Mesenchymal stem cell (in vitro differentiated cells and primary cell): Measurements from ENCODE around the gene ALDH2.

ENCODE experiments used
- DNase-seq: peaks from one replicate; pipeline ENCODE4 v3.0.0-alpha.2; 2013
- H2AFZ ChIP-seq: one replicate; pipeline ENCODE4 v1.6.1; 2013; ENCODE audit warnings: low read depth, mild to moderate bottlenecking, control low read depth, inconsistent platforms, low read length, moderate library complexity
- H2AK5ac ChIP-seq: 2 replicates; pipeline ENCODE4 v1.6.1; 2013; ENCODE audit warnings: low read length, moderate library complexity, mild to moderate bottlenecking, inconsistent platforms; ENCODE audit not compliant: severe bottlenecking
- H2BK120ac ChIP-seq: one replicate; pipeline ENCODE4 v1.6.1; 2013; ENCODE audit warnings: low read depth, mild to moderate bottlenecking, inconsistent platforms, low read length, moderate library complexity
- H2BK12ac ChIP-seq, 2 experiments: one replicate each; pipeline ENCODE4 v1.6.1; 2013; ENCODE audit warnings: inconsistent platforms in 2 of 2, low read length in 2 of 2, mild to moderate bottlenecking in 2 of 2, moderate library complexity in 2 of 2, control low read depth in 1 of 2
- H2BK15ac ChIP-seq: one replicate; pipeline ENCODE4 v1.6.1; 2013; ENCODE audit warnings: mild to moderate bottlenecking, low read depth, inconsistent platforms; ENCODE audit not compliant: poor library complexity, severe bottlenecking
- H2BK5ac ChIP-seq: 2 replicates; pipeline ENCODE4 v1.6.1; 2013; ENCODE audit warnings: low read depth, mild to moderate bottlenecking, low read length, control low read depth, inconsistent platforms; ENCODE audit not compliant: poor library complexity, severe bottlenecking
- H3K14ac ChIP-seq, 2 experiments: one replicate each; pipeline ENCODE4 v1.6.1; 2013; ENCODE audit warnings: inconsistent platforms in 2 of 2, low read length in 2 of 2, control low read depth in 1 of 2, mild to moderate bottlenecking in 1 of 2, moderate library complexity in 1 of 2
- H3K18ac ChIP-seq, 2 experiments: one replicate each; pipeline ENCODE4 v1.6.1; 2013; ENCODE audit warnings: inconsistent platforms in 2 of 2, low read length in 2 of 2, control low read depth in 1 of 2, low read depth in 1 of 2, mild to moderate bottlenecking in 1 of 2
- H3K23ac ChIP-seq, 2 experiments: one replicate each; pipeline ENCODE4 v1.6.1; 2013; ENCODE audit warnings: inconsistent platforms in 2 of 2, low read length in 2 of 2, mild to moderate bottlenecking in 2 of 2, moderate library complexity in 2 of 2, control low read depth in 1 of 2
- H3K27ac ChIP-seq: 2 replicates; pipeline ENCODE4 v1.5.1; 2013; ENCODE audit warnings: mild to moderate bottlenecking, moderate library complexity, low read length, control low read depth, inconsistent platforms; ENCODE audit not compliant: poor library complexity, severe bottlenecking
- H3K27me3 ChIP-seq, 2 experiments: 2 replicates each; pipeline versions ENCODE4 v1.6.1 to v1.7.0; 2013; ENCODE audit warnings: low read length in 2 of 2, mild to moderate bottlenecking in 2 of 2, moderate library complexity in 2 of 2, control low read depth in 1 of 2, inconsistent platforms in 1 of 2; ENCODE audit not compliant: control insufficient read depth in 1 of 2, insufficient read depth in 1 of 2
- H3K36me3 ChIP-seq, 2 experiments: 2 replicates each; pipeline versions ENCODE4 v1.6.1 to v1.7.0; 2013; ENCODE audit warnings: low read length in 2 of 2, control low read depth in 1 of 2, inconsistent platforms in 1 of 2, low read depth in 1 of 2, mild to moderate bottlenecking in 1 of 2; ENCODE audit not compliant: insufficient read depth in 2 of 2, control insufficient read depth in 1 of 2
- H3K4ac ChIP-seq, 2 experiments: one replicate each; pipeline ENCODE4 v1.6.1; 2013; ENCODE audit warnings: inconsistent platforms in 2 of 2, low read length in 2 of 2, mild to moderate bottlenecking in 2 of 2, moderate library complexity in 2 of 2, control low read depth in 1 of 2, low read depth in 1 of 2
- H3K4me1 ChIP-seq: 2 replicates; pipeline ENCODE4 v1.6.1; 2013; ENCODE audit warnings: low read depth, low read length, control low read depth; ENCODE audit not compliant: control insufficient read depth, insufficient read depth
- H3K4me2 ChIP-seq: 2 replicates; pipeline ENCODE4 v1.6.1; 2013; ENCODE audit warnings: low read length, mild to moderate bottlenecking, inconsistent platforms; ENCODE audit not compliant: poor library complexity, severe bottlenecking
- H3K4me3 ChIP-seq, 2 experiments: 2 replicates each; pipeline versions ENCODE4 v1.5.1 to v1.7.0; 2013; ENCODE audit warnings: low read length in 2 of 2, mild to moderate bottlenecking in 2 of 2, control low read depth in 1 of 2, low read depth in 1 of 2; ENCODE audit not compliant: insufficient read depth in 1 of 2
- H3K79me1 ChIP-seq: replicated peaks from 2 replicates; pipeline ENCODE4 v1.6.1; 2013; ENCODE audit warnings: mild to moderate bottlenecking, control low read depth, low read length, inconsistent platforms; ENCODE audit not compliant: poor library complexity, severe bottlenecking
- H3K9ac ChIP-seq: 2 replicates; pipeline ENCODE4 v1.7.0; 2013; ENCODE audit warnings: mild to moderate bottlenecking, low read length, moderate library complexity
- H3K9me3 ChIP-seq: 2 replicates; pipeline ENCODE4 v1.7.0; 2013; ENCODE audit warnings: mild to moderate bottlenecking, low read length; ENCODE audit not compliant: control insufficient read depth
- H4K8ac ChIP-seq: one replicate; pipeline ENCODE4 v1.6.1; 2013; ENCODE audit warnings: inconsistent platforms, mild to moderate bottlenecking, low read length, moderate library complexity
- H4K91ac ChIP-seq: one replicate; pipeline ENCODE4 v1.6.1; 2013; ENCODE audit warnings: mild to moderate bottlenecking, low read length, inconsistent platforms
- whole genome bisulfite sequencing: methylation state at CpG from one replicate; pipeline ENCODE4 v1.1.7; 2013; ENCODE audit warnings: mixed read lengths; 5-methylcytosine and 5-hydroxymethylcytosine counted together

Gene ALDH2

DNA sequence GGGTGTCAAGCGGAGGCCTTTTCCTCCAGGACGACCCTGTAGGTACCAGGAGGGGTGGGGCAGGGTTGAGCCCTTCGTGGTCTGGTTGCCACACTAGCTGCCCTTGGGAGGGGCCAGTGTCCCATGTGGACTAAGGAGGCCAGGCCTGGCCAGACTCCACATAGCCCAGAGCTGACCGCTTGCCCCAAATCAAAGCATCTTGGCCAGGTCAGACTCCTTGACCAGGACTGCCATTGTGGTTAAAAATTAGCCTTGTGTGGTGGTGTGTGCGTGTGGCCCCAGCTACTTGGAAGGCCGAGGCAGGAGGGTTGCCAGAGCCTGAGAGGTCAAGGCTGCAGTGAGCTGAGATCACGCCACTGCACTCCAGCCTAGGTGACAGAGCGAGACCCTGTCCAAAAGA lies 24.8 kb downstream of the ALDH2 start:
- Histone ChIP-seq H3K27me3 (no peaks in the 10 kb centered on the region), H2BK120ac (no peak overlapping the region), H2AFZ (no peak overlapping the region), H3K23ac (no peak overlapping the region), H3K4me2 (no peak overlapping the region), H3K4ac (no peak overlapping the region), H2BK5ac (no peak overlapping the region), H4K91ac (no peak overlapping the region), H3K14ac (no peak overlapping the region), H3K18ac (no peak overlapping the region), H2BK15ac (no peak overlapping the region), H3K4me1 (peaks cover 5% of the 10 kb centered on the region), H3K27ac (no peak overlapping the region), H2AK5ac (no peak overlapping the region), H3K4me3 (no peak overlapping the region), H2BK12ac (no peak overlapping the region), H3K79me1 (no peaks in the 10 kb centered on the region), H3K36me3 (peaks cover 4 to 25% of the 10 kb centered on the region in 2 experiments), H4K8ac (no peak overlapping the region), H3K9me3 (no peaks in the 10 kb centered on the region), H3K9ac (no peak overlapping the region)
- no peak for DNase-seq
- WGBS = 91% methylated on average over 8 of the region's 8 CpGs

- Histone ChIP-seq H2AFZ (no peak overlapping the region), H3K23ac (no peak overlapping the region), H2BK120ac (no peak overlapping the region), H3K4me2 (no peak overlapping the region), H4K8ac (no peak overlapping the region), H3K9ac (peak overlapping the region; percentile 3), H3K18ac (no peak overlapping the region), H3K27ac (no peak overlapping the region), H2BK15ac (no peak overlapping the region), H3K36me3 (peaks cover 4 to 25% of the 10 kb centered on the region in 2 experiments), H3K4me1 (peaks cover 5% of the 10 kb centered on the region), H3K4me3 (no peak overlapping the region), H4K91ac (no peak overlapping the region), H3K9me3 (no peaks in the 10 kb centered on the region), H3K27me3 (no peaks in the 10 kb centered on the region), H2BK12ac (no peak overlapping the region), H3K4ac (no peak overlapping the region), H3K14ac (no peak overlapping the region), H3K79me1 (no peaks in the 10 kb centered on the region), H2BK5ac (no peak overlapping the region), H2AK5ac (no peak overlapping the region)
- no peak for DNase-seq
- WGBS = 93% methylated on average over 27 of the region's 27 CpGs
Measured at GRCh38 chr12:111792155-111792855, 25.6 kb downstream of the ALDH2 start.

DNA sequence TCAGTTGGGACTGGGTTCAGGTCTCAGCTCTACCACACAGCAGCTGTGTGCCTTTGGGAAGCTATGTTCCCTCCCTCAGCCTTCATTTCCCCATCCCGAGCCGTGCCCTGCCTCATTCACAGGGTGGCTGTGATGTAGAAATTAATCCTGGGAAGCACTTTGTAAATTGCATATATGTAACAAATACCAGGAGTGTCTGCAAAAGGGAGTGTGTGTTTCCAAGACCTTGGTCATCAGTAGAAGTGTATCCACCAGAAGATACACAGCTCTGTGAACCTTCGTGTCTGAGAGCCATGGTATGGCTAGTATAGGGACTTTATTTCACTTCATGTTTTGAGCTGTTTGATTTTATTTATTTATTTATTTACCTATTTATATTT lies 26.1 kb downstream of the ALDH2 start:
- Histone ChIP-seq H3K4me3 (no peak overlapping the region), H2AFZ (no peak overlapping the region), H3K79me1 (no peaks in the 10 kb centered on the region), H4K8ac (no peak overlapping the region), H3K23ac (no peak overlapping the region), H2BK5ac (no peak overlapping the region), H3K4me2 (no peak overlapping the region), H2BK15ac (no peak overlapping the region), H2BK120ac (no peak overlapping the region), H3K9ac (no peak overlapping the region), H3K18ac (no peak overlapping the region), H3K9me3 (no peaks in the 10 kb centered on the region), H2AK5ac (no peak overlapping the region), H2BK12ac (no peak overlapping the region), H4K91ac (no peak overlapping the region), H3K4me1 (peaks cover 5% of the 10 kb centered on the region), H3K14ac (no peak overlapping the region), H3K27me3 (no peaks in the 10 kb centered on the region), H3K27ac (no peak overlapping the region), H3K4ac (no peak overlapping the region), H3K36me3 (peaks cover 5 to 25% of the 10 kb centered on the region in 2 experiments)
- 100% methylated on average over 2 of the region's 3 CpGs for WGBS
- no peak for DNase-seq

- no peak overlapping the region for H3K4me2 ChIP-seq
- H3K4me3 ChIP-seq = no peak overlapping the region
- no peak overlapping the region for H3K27ac ChIP-seq
- peaks cover 14 to 15% of the 10 kb centered on the region in 2 experiments for H3K36me3 ChIP-seq
- WGBS = 98% methylated on average over 4 of the region's 4 CpGs
- no peak overlapping the region for H2AK5ac ChIP-seq
- no peak overlapping the region for H2AFZ ChIP-seq
- H3K9ac ChIP-seq = no peak overlapping the region
- H4K8ac ChIP-seq = no peak overlapping the region
- H3K9me3 ChIP-seq = no peaks in the 10 kb centered on the region
- H3K79me1 ChIP-seq = no peaks in the 10 kb centered on the region
- H3K4me1 ChIP-seq = peaks cover 3% of the 10 kb centered on the region
- H3K4ac ChIP-seq = no peak overlapping the region
- H4K91ac ChIP-seq = no peak overlapping the region
- DNase-seq = no peak
- no peak overlapping the region for H2BK5ac ChIP-seq
- H2BK120ac ChIP-seq = no peak overlapping the region
- H3K18ac ChIP-seq = no peak overlapping the region
- H3K27me3 ChIP-seq = no peaks in the 10 kb centered on the region
- H2BK12ac ChIP-seq = no peak overlapping the region
- no peak overlapping the region for H3K14ac ChIP-seq
- H2BK15ac ChIP-seq = no peak overlapping the region
- H3K23ac ChIP-seq = no peak overlapping the region
Measured at GRCh38 chr12:111798182-111798581, 31.4 kb downstream of the ALDH2 start.
